GM12878 (cell line): Measurements from ENCODE around the gene PMPCA. TPM values are rescaled to one million over a fixed set of nuclear protein-coding genes. Genes with fewer than 3 reads are reported as not detected.

Experiments
- ATAC-seq: fragments of 200-7000 bp; cut with Tn5 transposase; 3 replicates; pipeline ENCODE4 v1.9.1; 2020; ENCODE audit warnings: mild to moderate bottlenecking, moderate library complexity
- BruUV-seq: library from RNA; stranded (reverse); fragments of 400-500 nt; replicated peaks from 2 replicates; lab custom pipeline; 2021; lab: Mats Ljungman, UMichigan
- CTCF ChIA-PET: fragments of 300-600 bp; sonication (Branson Sonifier 250); formaldehyde crosslinking; extraction: SDS; loops from one replicate; lab custom pipeline; 2021; ENCODE audit warnings: inconsistent platforms; lab: Yijun Ruan, JAX
- POLR2A ChIA-PET: fragments of 350-600 bp; formaldehyde crosslinking; extraction: SDS; loops from one replicate; lab custom pipeline; 2021; ENCODE audit warnings: inconsistent platforms; lab: Charles Lee
- RAD21 ChIA-PET: fragments of 300-600 bp; sonication (Branson Sonifier 250); formaldehyde crosslinking; loops from one replicate; lab custom pipeline; 2023; ENCODE audit warnings: antibody characterized with exemption; ENCODE audit not compliant: unreplicated experiment; lab: Charles Lee
- SMC1A ChIA-PET: fragments of 300-600 bp; sonication (Branson Sonifier 250); formaldehyde crosslinking; loops from one replicate; lab custom pipeline; 2023; ENCODE audit not compliant: unreplicated experiment, uncharacterized antibody; lab: Charles Lee
- DNase-seq: peaks from one replicate; pipeline ENCODE4 v3.0.0-alpha.2; 2011; ENCODE audit warnings: low read depth, low spot score
- FAIRE-seq: peaks from 3 replicates; lab custom pipeline; 2011; peaks lifted over from hg19 to GRCh38; lab: Jason Lieb, UNC
- H2AFZ ChIP-seq: 2 replicates; pipeline ENCODE4 v1.6.0; 2011; ENCODE audit warnings: low read depth, low read length, control low read depth; ENCODE audit not compliant: control insufficient read depth
- H3K27ac ChIP-seq: 2 replicates; pipeline ENCODE4 v1.5.1; 2011; ENCODE audit warnings: control low read depth; ENCODE audit not compliant: control insufficient read depth, insufficient read depth
- H3K27me3 ChIP-seq, 2 experiments: replicated peaks in 1 of 2; 2 replicates each; pipeline versions ENCODE4 v1.6.0 to v1.6.1; 2011; ENCODE audit warnings: low read length in 1 of 2; ENCODE audit not compliant: control insufficient read depth in 2 of 2, insufficient read depth in 2 of 2
- H3K36me3 ChIP-seq, 2 experiments: 2 replicates each; pipeline ENCODE4 v1.5.1; 2011; ENCODE audit warnings: low read length in 1 of 2; ENCODE audit not compliant: control insufficient read depth in 2 of 2, insufficient read depth in 2 of 2
- H3K4me1 ChIP-seq: 2 replicates; pipeline ENCODE4 v1.6.1; 2011; ENCODE audit warnings: mild to moderate bottlenecking, low read length, moderate library complexity, mixed read lengths; ENCODE audit not compliant: control insufficient read depth, insufficient read depth
- H3K4me2 ChIP-seq: 2 replicates; pipeline ENCODE4 v1.6.0; 2011; ENCODE audit warnings: control low read depth; ENCODE audit not compliant: control insufficient read depth, insufficient read depth
- H3K4me3 ChIP-seq: fragments of 200-600 bp; sonication (generic); 2 replicates; pipeline ENCODE4 v1.5.1; 2016
- H3K79me2 ChIP-seq: 2 replicates; pipeline ENCODE4 v1.6.0; 2011; ENCODE audit warnings: low read length; ENCODE audit not compliant: control insufficient read depth, insufficient read depth
- H3K9ac ChIP-seq: 2 replicates; pipeline ENCODE4 v1.8.0; 2011; ENCODE audit warnings: low read length, control low read depth, mixed read lengths; ENCODE audit not compliant: control insufficient read depth, insufficient read depth
- H3K9me3 ChIP-seq: replicated peaks from 3 replicates; pipeline ENCODE4 v1.5.1; 2011; ENCODE audit warnings: mild to moderate bottlenecking, low read length; ENCODE audit not compliant: control insufficient read depth, insufficient read depth
- H4K20me1 ChIP-seq: 2 replicates; pipeline ENCODE4 v1.6.0; 2011; ENCODE audit not compliant: control insufficient read depth, insufficient read depth
- NRF1 ChIP-seq: conservative IDR thresholded peaks from 2 replicates; pipeline ENCODE4 v1.6.1; 2011; ENCODE audit warnings: mild to moderate bottlenecking, low read depth, low read length, improper control_type of control experiment
- POLR2A ChIP-seq: IDR thresholded peaks from 2 replicates; pipeline ENCODE4 v1.6.1; 2011; ENCODE audit warnings: low read depth, mild to moderate bottlenecking, low read length
- SMAD5 ChIP-seq: IDR thresholded peaks from 2 replicates; pipeline ENCODE4 v1.6.1; 2016; ENCODE audit warnings: antibody characterized with exemption, low read depth
- ZBTB33 ChIP-seq: fragments of 450-650 bp; IDR thresholded peaks from 2 replicates; pipeline ENCODE4 v1.6.1; 2017; ENCODE audit warnings: mild to moderate bottlenecking
- WGBS: methylation state at CpG from one replicate; pipeline ENCODE4 v1.1.6; 2016; ENCODE audit warnings: low lambda C conversion rate; ENCODE audit not compliant: insufficient replicate concordance, insufficient coverage; ENCODE audit errors: missing lambda C conversion rate; 5-methylcytosine and 5-hydroxymethylcytosine counted together
- in situ Hi-C: fragments of 300-500 bp; cut with MboI; formaldehyde crosslinking; loops from 9 replicates; pipeline ENCODE4 v1.14.3; 2018; ENCODE audit warnings: mixed read lengths
- intact Hi-C: fragments of 100-400 bp; cut with micrococcal nuclease; formaldehyde crosslinking; loops from one replicate; pipeline ENCODE4 v1.14.2; 2022; ENCODE audit not compliant: unreplicated experiment
- polyA plus RNA-seq, 11 experiments: library from polyadenylated mRNA; depleted of rRNA in 4 of 11; unstranded in 6 of 11; stranded (reverse) in 5 of 11; fragments of >200 nt; fragmentation: Nextera tagmentation in 4 of 11; fragmentation: Illumina TruSeq in 1 of 11; extraction: Ambion mirVana in 4 of 11; extraction: Trizol in 1 of 11; gene quantifications; 1 replicate in 1 of 11; 2 replicates in 10 of 11; pipeline versions ENCODE4 v1.2.1 to v1.2.3, GENCODE V29; 2011 to 2016; ENCODE audit warnings: inconsistent platforms in 2 of 11, missing spikeins in 2 of 11, low read depth in 1 of 11
- total RNA-seq, 4 experiments: library from RNA; depleted of rRNA in 3 of 4; stranded (reverse); fragments of >200 nt in 3 of 4; fragmentation: Illumina TruSeq in 1 of 4; extraction: Trizol in 1 of 4; gene quantifications; 2 replicates each; pipeline versions ENCODE4 v1.2.1 to v1.2.3, GENCODE V29; 2013 to 2021

Gene PMPCA
- total and polyA plus RNA-seq, 10 of the 15 experiments (the other 5 are each of a cell fraction or from before 2014, with no cell fraction given): 8.1 to 137 (median 75.7) TPM

- 95% methylated on average over 27 of the region's 27 CpGs for WGBS
- H3K4me3 ChIP-seq: no peak overlapping the region
- TF ChIP-seq NRF1: no peak
- TF ChIP-seq, all 136 proteins: peak for 0
- in situ Hi-C loops (no loop called here), intact Hi-C loops (no loop called here)
- no peaks in the 10 kb centered on the region for H3K4me1 ChIP-seq
- FAIRE-seq: no peak
- ChIA-PET RAD21 (no interaction called here), POLR2A (no interaction called here), SMC1A (no interaction called here), CTCF (no interaction called here)
- H4K20me1 ChIP-seq: no peaks in the 10 kb centered on the region
- ATAC-seq: no peak
- no peak for DNase-seq
- no peaks in the 10 kb centered on the region for H3K27me3 ChIP-seq
- H3K9ac ChIP-seq: no peak overlapping the region
- no peak overlapping the region for H3K4me2 ChIP-seq
- no peaks in the 10 kb centered on the region for H3K9me3 ChIP-seq
- H2AFZ ChIP-seq: no peak overlapping the region
- BruUV-seq: no TSS peak
- H3K79me2 ChIP-seq: no peaks in the 10 kb centered on the region
- peaks cover 36 to 37% of the 10 kb centered on the region in 2 experiments for H3K36me3 ChIP-seq
- H3K27ac ChIP-seq: no peak overlapping the region
Measured at GRCh38 chr9:136465500-136466154, 55.2 kb downstream of the PMPCA start.

- DNase-seq: no peak
- WGBS: 95% methylated on average over 30 of the region's 30 CpGs
- H3K4me2 ChIP-seq: no peak overlapping the region
- no peak overlapping the region for H3K9ac ChIP-seq
- H3K4me1 ChIP-seq: no peaks in the 10 kb centered on the region
- H3K27ac ChIP-seq: no peak overlapping the region
- no peak for ATAC-seq
- peaks cover 37 to 38% of the 10 kb centered on the region in 2 experiments for H3K36me3 ChIP-seq
- intact Hi-C loops: no loop called here
- no peak overlapping the region for H3K4me3 ChIP-seq
- CTCF ChIA-PET: no interaction called here
- H2AFZ ChIP-seq: no peak overlapping the region
- H3K79me2 ChIP-seq: no peaks in the 10 kb centered on the region
- POLR2A ChIA-PET: no interaction called here
- BruUV-seq: no TSS peak
- no peaks in the 10 kb centered on the region for H3K27me3 ChIP-seq
- in situ Hi-C loops: no loop called here
- H3K9me3 ChIP-seq: no peaks in the 10 kb centered on the region
- no peak for FAIRE-seq
- RAD21 ChIA-PET: no interaction called here
- no peaks in the 10 kb centered on the region for H4K20me1 ChIP-seq
- SMC1A ChIA-PET: no interaction called here
- TF ChIP-seq ZBTB33 (no peak), SMAD5 (no peak), POLR2A (peak; percentile 29; the same call in 1 of the 2 replicates)
Measured at GRCh38 chr9:136466155-136466541, 55.7 kb downstream of the PMPCA start.
